GM19238 (cell line): ENCODE results near the gene ZNF33A.
"Not testable (repeated sequence)": the region's sequence is repeated elsewhere in the genome, so short reads cannot be mapped to it uniquely, and the experiment has no call there.

ENCODE experiments used
- DNase-seq: peaks from one replicate; pipeline ENCODE4 v3.0.0; 2011; ENCODE audit warnings: low spot score; ENCODE audit not compliant: insufficient read length

Gene ZNF33A

GRCh38 chr10:38010119-38010903 is at the start of gene ZNF33A:
ZNF33A (plus strand) TSS chr10:38010675; CDS start chr10:38012342, 1,667 bp downstream.
- DNase-seq, result peak; percentile 72

GRCh38 chr10:37965006-37965405 is 45.5 kb upstream of the ZNF33A start:
- DNase-seq, result no peak

GRCh38 chr10:37972396-37972795 is 38.1 kb upstream of the ZNF33A start:
- no peak for DNase-seq

DNA sequence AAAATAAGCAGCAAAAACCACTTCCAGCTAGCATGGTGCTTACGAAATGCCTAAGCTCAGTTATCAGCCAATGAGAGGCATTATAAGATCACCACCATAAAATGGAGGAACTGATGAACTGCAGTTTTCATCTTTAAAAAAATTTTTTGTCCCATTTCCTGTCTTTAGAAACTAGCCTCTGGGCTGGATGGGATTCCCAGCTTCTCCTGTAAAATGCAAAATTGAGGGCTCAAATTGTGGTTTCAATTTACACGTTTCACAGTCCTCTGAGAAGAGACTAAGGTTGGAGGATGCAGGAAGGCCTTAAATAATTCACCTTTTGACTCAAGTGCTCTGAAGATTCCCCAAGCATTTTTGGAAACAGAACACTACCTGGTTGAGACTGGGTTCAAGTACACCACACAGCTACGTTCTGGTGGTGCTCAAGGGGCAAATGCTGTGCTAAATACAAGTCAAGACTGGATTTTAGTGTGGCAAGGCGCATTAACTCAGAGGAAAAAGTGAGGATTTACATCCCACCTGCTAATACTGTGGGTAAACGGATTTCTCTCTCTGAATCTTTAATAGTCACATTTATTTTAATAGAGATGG is 35.0 kb upstream of the ZNF33A start:
- no peak for DNase-seq

- DNase-seq, result peak; percentile 93
Measured at GRCh38 chr10:37976091-37976879, 34.2 kb upstream of the ZNF33A start, which contains the start of gene ZNF25. ZNF25 (minus strand) TSS chr10:37976647; CDS start chr10:37971722, 4,925 bp downstream.

DNA sequence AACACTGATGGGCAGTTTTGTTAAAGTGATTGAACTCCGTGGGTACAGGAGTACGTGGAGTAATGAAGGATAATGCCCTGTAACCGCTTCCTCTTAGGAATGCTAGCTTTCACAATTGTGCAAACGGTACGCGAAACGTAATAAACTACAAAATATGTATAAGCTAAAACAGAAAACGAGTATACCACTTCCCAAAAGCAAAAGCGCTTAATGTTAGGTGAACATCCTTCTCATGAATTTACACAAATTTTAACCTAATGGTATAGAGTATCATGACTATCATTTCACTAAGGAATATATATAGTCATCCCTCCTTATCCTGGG is 33.6 kb upstream of the ZNF33A start:
- DNase-seq, result no peak

DNA sequence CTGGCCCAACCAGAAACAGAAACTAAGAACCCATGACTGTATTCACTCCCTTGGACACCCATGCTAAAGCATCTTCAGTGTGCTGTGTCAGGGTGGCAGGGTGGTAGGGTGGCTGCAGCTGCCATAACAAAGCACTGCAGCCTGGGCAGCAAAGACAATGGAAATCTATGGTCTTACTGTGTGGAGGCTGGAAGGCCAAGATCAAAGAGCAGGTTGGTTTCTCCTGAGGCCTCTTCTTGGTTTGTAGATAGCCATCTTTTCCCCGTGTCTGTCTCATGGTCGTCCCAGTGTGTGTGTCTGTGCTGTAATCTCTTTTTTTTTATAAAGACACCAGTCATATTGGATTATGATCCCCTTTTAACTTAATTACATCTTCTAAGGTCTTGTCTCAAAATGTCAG is 18.8 kb upstream of the ZNF33A start:
- DNase-seq, result no peak

- DNase-seq, result no peak
Measured at GRCh38 chr10:37992083-37992482, 18.4 kb upstream of the ZNF33A start.

- not testable (repeated sequence) for DNase-seq
Measured at GRCh38 chr10:37998920-37999319, 11.6 kb upstream of the ZNF33A start.

DNA sequence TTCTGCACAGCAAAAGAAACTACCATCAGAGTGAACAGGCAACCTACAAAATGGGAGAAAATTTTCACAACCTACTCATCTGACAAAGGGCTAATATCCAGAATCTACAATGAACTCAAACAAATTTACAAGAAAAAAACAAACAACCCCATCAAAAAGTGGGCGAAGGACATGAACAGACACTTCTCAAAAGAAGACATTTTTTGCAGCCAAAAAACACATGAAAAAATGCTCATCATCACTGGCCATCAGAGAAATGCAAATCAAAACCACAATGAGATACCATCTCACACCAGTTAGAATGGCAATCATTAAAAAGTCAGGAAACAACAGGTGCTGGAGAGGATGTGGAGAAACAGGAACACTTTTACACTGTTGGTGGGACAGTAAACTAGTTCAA is 10.0 kb upstream of the ZNF33A start:
- not testable (repeated sequence) for DNase-seq

GRCh38 chr10:38003026-38003425 is 7.4 kb upstream of the ZNF33A start:
- no peak for DNase-seq

DNA sequence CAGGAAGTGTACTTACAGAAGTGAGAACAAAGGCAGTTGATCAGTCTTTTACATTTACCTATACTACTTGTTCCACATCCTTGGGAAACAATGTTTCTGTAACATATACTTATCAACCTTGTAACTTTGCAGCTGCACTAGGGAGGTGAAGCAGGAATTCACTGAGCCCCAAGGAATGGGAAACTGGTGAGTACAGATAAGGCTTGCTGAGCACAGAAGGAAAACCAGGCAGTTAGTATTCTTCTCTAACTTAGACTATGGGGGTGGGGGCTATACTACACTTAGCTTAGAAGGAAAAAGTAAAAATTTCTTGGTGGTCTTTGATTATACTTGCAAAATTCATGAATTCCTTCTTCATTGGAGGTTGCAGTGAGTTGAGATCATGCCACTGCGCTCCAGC is 6.9 kb upstream of the ZNF33A start:
- DNase-seq, result no peak

GRCh38 chr10:38007551-38007950 is 2.9 kb upstream of the ZNF33A start:
- DNase-seq, result no peak

- DNase-seq, result no peak
Measured at GRCh38 chr10:38007991-38008390, 2.5 kb upstream of the ZNF33A start.

DNA sequence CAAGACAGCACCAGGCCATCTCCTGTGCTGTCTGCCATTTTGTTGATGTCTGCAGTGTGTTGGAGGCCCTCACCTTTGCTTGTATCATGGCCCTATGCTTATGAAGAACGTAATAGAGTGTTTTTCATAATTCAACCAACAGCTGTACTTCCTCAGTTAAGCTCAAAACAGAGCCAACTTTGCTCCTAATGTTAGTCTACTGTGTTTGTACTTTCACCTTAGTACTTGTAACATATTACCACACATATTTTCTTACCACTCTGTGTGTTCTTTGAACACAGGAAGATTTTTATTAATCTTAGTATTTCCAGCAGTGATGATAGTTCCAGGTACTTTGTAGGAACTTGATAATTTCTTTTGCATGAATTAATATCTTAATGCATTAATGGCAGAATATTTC is 5.9 kb downstream of the ZNF33A start:
- no peak for DNase-seq

- DNase-seq, result not testable (repeated sequence)
Measured at GRCh38 chr10:38019124-38019523, 8.6 kb downstream of the ZNF33A start.

DNA sequence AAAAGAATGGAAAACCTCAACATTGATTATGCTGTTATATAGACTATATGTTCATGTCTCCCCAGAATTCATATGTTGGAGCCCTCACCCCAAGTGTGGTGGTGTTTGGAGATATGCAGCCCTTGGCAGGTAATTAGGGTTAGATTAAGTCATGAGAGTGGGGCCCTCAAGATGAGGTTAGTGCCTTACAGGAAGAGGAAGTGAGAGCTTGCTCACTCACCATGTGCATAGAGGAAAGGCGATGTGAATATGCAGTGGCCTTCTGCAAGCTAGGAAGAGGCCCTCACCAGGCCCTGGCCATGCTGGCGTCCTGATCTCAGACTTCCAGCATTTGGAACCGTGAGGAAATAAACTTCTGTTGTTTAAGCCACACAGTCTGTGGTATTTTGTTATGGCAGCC is 14.8 kb downstream of the ZNF33A start:
- no peak for DNase-seq

DNA sequence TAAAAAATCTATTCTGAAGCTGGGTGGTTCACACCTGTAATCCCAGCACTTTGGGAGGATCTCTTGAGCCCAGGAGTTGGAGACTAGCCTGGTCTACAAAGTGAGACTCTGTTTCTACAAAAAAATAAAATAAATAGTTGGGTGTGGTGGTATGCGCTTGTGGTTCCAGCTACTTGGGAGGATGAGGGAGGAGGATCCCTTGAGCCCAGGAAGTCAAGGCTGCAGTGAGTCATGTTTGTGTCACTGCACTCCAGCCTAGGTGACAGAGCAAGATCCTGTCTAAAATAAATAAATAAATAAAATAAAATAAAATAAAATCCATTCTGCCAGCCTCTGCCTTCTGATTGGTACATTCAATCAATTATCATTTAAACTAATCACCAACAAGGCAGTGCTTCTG is 17.5 kb downstream of the ZNF33A start:
- DNase-seq, result no peak

DNA sequence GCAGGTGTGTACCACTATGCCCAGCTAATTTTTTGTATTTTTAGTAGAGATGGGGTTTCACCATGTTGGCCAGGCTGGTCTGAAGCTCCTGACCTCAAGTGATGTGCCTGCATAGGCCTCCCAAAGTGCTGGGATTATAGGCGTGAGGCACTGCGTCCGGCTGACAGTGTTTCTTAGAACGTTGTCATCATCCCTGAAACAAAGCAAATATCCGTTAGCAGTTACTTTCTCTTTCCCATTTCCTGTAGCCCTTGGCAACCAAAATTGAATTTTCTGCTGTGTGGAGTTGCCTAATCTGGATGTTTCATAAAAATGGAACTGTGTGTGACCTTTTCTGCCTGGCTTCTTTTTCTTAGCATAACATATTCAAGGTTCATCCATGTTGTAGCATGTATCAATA is 22.4 kb downstream of the ZNF33A start:
- no peak for DNase-seq

DNA sequence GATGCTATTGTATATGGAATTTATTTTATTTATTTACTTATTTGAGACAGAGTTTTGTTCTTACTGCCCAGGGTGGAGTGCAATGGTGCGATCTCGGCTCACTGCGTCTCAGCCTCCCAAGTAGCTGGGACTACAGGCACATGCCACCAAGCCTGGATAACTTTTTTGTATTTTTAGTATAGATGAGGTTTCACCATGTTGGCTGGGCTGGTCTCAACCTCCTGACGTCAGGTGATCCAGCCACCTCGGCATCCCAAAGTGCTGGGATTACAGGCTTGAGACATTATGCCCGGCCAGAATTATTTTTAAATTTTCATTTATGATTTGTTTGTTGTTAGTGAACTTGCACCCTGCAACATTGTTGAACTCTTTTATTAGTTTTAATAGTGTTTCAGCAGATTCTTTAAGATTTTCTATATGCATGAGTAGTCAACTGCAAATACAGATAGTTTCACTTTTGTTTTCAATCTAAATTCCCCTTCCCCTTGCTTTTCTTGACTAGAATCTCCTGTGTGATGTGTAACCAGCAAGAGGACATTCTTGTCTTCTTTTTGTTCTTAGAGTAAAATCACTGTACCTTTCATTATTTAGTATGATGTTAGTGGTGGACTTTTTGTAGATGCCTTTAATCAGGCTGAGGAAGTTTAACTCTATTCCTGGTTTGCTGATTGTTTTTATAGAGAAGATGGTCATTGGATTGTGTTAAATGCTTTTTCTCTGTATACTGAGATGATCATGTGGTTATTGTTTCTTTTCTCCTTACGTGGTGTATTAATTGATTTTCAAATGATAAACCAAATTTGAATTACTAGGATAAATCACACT is 27.8 kb downstream of the ZNF33A start:
- DNase-seq, result peak; percentile 10

- no peak for DNase-seq
Measured at GRCh38 chr10:38038932-38039245, 28.4 kb downstream of the ZNF33A start.

- DNase-seq, result no peak
Measured at GRCh38 chr10:38043516-38043915, 33.0 kb downstream of the ZNF33A start.
